Measurements from ENCODE around the gene KRT78. TPM values are rescaled to one million over a fixed set of nuclear protein-coding genes. Genes with fewer than 3 reads are reported as not detected.
"Not testable (repeated sequence)": the region's sequence is repeated elsewhere in the genome, so short reads cannot be mapped to it uniquely, and the experiment has no call there.

KRT78 gene
- total RNA-seq, 2 experiments from 2014 or later, result not detected

DNA sequence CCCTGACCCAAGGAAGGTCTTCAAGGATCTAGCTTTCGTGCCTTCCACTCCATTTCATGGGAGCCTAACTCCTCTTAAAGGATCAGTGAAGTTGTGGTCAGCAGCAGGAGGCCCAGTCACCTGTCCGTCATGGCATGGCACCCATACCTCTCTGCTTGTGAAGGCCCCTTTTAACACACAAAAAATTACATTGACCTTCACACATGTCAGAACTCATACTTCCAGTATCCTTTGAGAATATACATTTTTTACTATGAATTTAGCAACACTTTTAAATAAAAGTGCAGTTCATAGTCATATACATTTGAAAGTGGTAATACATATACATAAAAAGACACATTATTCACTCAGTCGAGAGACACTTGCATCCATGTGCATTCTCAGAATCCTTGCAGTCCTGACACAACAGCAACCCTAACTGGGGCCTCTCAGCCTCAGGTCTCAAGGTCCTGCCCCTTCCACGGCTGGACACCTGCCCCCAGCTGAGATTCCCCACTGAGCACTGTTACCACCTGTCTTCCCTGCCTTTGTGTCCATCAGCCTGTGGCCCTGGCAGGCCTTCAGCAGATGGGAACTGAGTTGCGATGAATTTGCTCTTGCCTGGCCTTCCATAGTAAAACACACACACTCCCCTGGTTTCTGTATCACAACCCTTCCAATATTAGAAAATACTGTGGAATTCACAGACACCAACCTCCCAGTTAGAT, 49.1 kb downstream of the KRT78 start:
- H3K27me3 Mint-ChIP-seq (ENCODE audit: low read depth), result no peaks in the 10 kb centered on the region
- no peaks in the 10 kb centered on the region for H3K9me3 Mint-ChIP-seq
- H3K36me3 Mint-ChIP-seq (ENCODE audit: low read depth), result no peaks in the 10 kb centered on the region
- H3K27ac Mint-ChIP-seq, result no peak overlapping the region
- DNase-seq, result no peak
- intact Hi-C loops (cut with micrococcal nuclease), result no loop called here
- H3K4me1 Mint-ChIP-seq (ENCODE audit: low read depth), result no peaks in the 10 kb centered on the region
- CTCF ChIA-PET, result interaction anchor here (0.6 kb wide), 1 partner anchor 57 kb away, joined by 3 read pairs; no protein-coding TSS in a partner anchor
- H3K4me3 Mint-ChIP-seq, result no peak overlapping the region

DNA sequence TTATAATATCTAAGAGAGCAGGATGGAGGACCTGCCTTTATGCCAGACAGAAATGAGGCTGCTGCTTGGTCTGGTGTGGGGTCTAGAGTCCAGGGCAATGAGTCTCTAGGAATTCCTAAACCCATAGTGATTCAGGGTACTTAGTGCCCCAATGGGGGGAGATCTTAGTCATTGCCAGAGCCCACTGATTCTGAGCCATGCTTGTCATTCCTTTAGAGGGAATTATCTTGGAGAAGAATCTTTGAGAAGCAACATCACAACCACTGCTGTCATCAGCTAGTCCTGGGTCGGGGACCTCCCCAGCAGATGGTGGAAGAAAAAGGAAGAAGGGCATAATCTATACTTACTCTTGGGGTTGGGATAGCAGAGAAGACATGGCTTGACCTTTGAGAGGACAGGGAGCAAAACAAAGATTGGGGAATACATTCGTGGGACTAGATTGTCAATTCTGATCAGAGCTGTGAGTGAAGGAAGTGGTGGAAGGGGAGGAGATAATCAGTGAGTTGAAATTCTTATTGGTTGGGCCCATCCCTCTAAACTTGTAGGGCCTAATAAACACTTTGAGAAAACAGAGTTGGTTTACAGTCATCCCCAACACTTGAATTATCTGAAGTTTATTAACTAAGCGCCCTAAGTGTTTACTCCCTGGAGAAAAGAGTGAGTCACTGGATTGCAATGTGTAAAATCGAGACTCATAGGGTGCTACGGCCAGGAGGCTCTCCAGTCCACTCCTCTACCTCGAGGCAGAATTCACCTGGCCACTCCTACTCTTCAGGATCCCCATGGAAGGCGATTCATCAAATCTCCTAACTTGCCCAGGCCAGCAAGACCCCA, 49.9 kb downstream of the KRT78 start:
- intact Hi-C loops (cut with micrococcal nuclease), result no loop called here
- no peak for DNase-seq
- Mint-ChIP-seq H3K27ac (no peak overlapping the region), H3K27me3 (ENCODE audit: low read depth) (no peaks in the 10 kb centered on the region), H3K4me3 (no peak overlapping the region), H3K36me3 (ENCODE audit: low read depth) (no peaks in the 10 kb centered on the region), H3K9me3 (no peaks in the 10 kb centered on the region), H3K4me1 (ENCODE audit: low read depth) (no peaks in the 10 kb centered on the region)
- CTCF ChIA-PET, result no interaction called here

DNA sequence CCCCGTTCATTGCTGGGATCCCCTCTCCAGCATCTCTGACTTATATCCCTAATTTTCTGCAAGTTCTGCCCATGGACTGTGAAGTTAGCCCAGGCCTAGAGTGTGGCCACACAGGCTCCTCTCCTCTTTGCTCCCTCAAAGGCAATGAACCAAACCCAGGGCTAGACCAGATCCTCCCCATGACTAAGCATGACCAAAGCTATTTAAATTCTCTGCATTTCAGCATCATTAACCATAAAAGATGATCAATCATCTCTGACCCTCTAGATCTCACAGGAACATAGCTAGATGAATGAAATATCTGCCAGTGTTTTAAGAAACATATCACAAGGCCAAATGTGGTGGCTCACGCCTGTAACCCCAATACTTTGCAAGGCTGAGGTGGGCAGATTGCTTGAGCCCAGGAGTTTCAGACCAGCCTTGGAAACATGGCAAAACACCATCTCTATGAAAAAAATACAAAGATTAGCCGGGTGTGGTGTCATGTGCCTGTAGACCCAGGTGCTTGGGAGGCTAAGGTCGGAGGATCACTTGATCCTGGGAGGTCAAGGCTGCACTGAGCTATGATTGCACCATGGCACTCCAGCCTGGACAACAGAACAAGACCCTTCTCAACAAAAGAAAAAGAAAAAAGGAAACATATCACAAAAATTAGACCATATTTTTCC, 50.7 kb downstream of the KRT78 start:
- DNase-seq, result no peak
- intact Hi-C loops (cut with micrococcal nuclease), result no loop called here
- CTCF ChIA-PET, result interaction anchor here (0.7 to 1.4 kb wide), 2 partner anchors 9 to 81 kb away, joined by 3 to 4 read pairs; no protein-coding TSS in a partner anchor
- H3K27me3 Mint-ChIP-seq (ENCODE audit: low read depth), result no peaks in the 10 kb centered on the region
- no peak overlapping the region for H3K27ac Mint-ChIP-seq
- no peaks in the 10 kb centered on the region for H3K36me3 Mint-ChIP-seq (ENCODE audit: low read depth)
- H3K9me3 Mint-ChIP-seq, result no peaks in the 10 kb centered on the region
- H3K4me1 Mint-ChIP-seq (ENCODE audit: low read depth), result no peaks in the 10 kb centered on the region
- H3K4me3 Mint-ChIP-seq, result no peak overlapping the region

DNA sequence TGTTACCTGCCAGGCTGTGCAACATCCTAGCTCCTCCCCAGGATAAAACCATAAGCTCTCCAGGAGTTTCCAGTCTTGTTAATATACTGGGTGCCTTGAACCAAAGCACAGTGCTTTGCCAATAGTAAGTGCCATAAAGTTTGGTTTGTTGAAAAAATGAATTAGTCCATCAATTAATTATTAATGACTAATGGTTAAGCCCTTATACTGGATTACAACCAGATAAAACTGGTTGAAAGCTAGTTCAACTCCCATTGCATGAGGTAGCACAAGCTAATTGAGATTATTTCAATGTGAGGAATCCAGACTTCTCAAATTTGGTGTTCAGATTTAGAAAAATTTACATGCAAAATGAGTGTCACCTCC, 51.3 kb downstream of the KRT78 start:
- Mint-ChIP-seq H3K9me3 (no peaks in the 10 kb centered on the region), H3K4me1 (ENCODE audit: low read depth) (no peaks in the 10 kb centered on the region), H3K4me3 (no peak overlapping the region), H3K36me3 (ENCODE audit: low read depth) (no peaks in the 10 kb centered on the region), H3K27ac (no peak overlapping the region), H3K27me3 (ENCODE audit: low read depth) (no peaks in the 10 kb centered on the region)
- no peak for DNase-seq
- CTCF ChIA-PET, result interaction anchor here (0.7 to 1.4 kb wide), 2 partner anchors 9 to 82 kb away, joined by 3 to 4 read pairs; no protein-coding TSS in a partner anchor
- intact Hi-C loops (cut with micrococcal nuclease), result no loop called here

DNA sequence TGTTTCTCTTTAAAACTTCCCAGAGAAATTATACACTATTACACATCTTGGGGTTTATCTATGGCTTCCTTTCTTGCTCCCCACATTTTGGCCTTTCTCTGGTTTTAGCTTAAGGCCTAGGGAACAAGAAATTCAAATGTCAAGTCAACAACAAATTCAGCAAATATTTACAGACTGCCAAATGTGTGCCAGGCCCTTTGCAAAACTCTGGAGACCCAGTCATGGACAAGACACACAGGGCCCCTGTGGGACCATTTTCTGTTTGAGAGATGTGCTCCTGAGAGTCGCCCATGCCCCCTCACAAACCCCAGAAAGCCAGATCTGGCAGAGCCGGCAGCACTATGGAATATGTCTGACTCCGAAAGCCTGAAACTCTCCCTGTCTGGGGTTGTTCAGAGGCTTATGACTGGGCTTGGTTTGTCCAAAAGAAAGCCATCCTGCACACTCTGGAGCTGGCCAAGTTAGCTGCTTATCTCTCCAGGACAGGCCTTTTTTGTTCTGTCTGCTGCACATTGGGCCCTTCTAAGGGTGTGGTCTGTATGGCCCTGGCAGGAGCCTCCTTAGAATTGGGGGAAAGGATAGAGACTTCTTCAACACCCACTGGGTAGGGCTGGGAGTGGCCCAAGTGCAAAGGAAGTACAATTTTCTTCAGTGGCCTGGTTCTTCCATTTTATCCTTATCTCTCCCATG, 51.8 kb downstream of the KRT78 start:
- intact Hi-C loops (cut with micrococcal nuclease), result no loop called here
- Mint-ChIP-seq H3K9me3 (no peaks in the 10 kb centered on the region), H3K27ac (no peak overlapping the region), H3K36me3 (ENCODE audit: low read depth) (no peaks in the 10 kb centered on the region), H3K27me3 (ENCODE audit: low read depth) (no peaks in the 10 kb centered on the region), H3K4me3 (no peak overlapping the region), H3K4me1 (ENCODE audit: low read depth) (no peaks in the 10 kb centered on the region)
- no peak for DNase-seq
- CTCF ChIA-PET, result interaction anchor here (1.4 kb wide), 1 partner anchor 82 kb away, joined by 4 read pairs; no protein-coding TSS in a partner anchor

DNA sequence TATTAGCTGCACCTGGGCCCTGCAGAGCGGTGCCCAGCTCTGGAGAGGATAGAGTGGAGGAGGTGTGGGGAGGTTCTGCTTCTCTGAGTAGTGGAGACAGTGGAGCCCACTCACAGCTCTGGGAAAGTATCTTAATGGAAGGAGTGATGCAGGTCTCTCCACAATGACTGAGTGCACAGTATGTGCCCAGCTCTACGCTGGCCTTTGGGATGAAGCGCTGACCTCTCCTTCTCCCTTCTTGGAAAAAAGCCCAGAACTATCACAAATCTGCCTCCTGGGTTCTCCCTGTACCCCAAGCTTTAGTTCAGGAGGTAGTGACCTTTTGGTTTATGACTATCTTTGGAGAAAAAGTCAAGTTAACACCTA, 52.4 kb downstream of the KRT78 start:
- H3K27ac Mint-ChIP-seq, result no peak overlapping the region
- intact Hi-C loops (cut with micrococcal nuclease), result no loop called here
- no peaks in the 10 kb centered on the region for H3K27me3 Mint-ChIP-seq (ENCODE audit: low read depth)
- H3K4me1 Mint-ChIP-seq (ENCODE audit: low read depth), result peaks cover 2% of the 10 kb centered on the region
- CTCF ChIA-PET, result no interaction called here
- H3K4me3 Mint-ChIP-seq, result no peak overlapping the region
- H3K9me3 Mint-ChIP-seq, result no peaks in the 10 kb centered on the region
- DNase-seq, result no peak
- no peaks in the 10 kb centered on the region for H3K36me3 Mint-ChIP-seq (ENCODE audit: low read depth)

DNA sequence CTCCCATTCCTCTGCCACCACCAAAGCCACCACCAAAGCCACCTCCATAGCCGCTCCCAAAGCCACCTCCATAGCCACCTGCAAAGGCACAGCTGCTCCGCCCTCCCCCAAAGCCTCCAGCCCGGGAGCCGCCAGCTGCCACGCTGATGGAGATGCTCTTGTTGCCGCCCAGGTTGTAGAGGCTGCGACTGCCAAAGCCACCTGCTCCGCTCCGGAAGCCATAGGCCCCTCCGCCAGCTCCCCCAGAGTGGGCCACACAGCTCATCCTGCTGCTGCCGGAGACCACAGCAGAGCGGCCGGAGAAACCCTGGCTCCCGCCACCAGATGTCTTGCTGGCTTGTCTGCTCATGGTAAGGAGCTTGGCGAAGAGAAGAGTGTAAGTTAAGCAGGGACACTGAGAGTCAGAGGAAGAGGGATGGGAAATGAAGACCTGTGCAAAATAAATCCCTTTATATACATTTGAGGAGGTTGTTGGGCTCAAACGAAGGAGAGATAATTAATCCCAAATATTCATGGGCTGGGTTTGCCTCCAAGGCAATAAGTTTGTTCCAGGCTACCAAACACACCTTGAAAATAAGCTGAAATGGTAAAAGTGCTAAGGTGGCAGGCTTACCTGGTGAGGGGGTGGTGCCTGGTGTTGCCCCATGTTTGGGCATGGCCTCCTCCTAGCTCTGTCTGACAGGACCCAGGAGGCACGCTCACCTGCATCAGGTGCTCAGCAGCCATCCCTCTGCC, 52.9 kb downstream of the KRT78 start, which contains the start of gene KRT3:
Gene KRT3 (minus strand): TSS at position 424 of the 735 bp plus-strand sequence. CDS start 75 bp downstream, at position 349.
- Mint-ChIP-seq H3K4me1 (ENCODE audit: low read depth) (peaks cover 2% of the 10 kb centered on the region), H3K9me3 (no peaks in the 10 kb centered on the region), H3K27ac (no peak within 1 kb of the TSS), H3K4me3 (no peak within 1 kb of the TSS), H3K27me3 (ENCODE audit: low read depth) (no peaks in the 10 kb centered on the region), H3K36me3 (ENCODE audit: low read depth) (no peaks in the 10 kb centered on the region)
- no peak for DNase-seq
- intact Hi-C loops (cut with micrococcal nuclease), result no loop called here
- CTCF ChIA-PET, result no interaction called here

DNA sequence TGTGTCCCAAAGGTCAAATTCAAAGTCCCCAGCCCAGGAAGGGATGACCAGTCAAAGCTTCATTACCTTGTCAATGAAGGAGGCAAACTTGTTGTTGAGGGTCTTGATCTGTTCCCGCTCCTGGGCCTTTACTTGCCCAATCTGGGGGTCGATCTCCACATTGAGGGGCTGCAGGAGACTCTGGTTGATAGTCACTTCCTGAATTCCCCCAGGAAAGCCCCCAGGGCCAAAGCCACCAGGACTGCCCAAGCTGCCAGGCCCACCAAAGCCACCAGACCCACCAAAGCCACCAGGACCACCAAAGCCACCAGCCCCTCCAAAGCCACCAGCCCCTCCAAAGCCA, 53.5 kb downstream of the KRT78 start:
- H3K4me1 Mint-ChIP-seq (ENCODE audit: low read depth); H3K36me3 Mint-ChIP-seq (ENCODE audit: low read depth); intact Hi-C loops (cut with micrococcal nuclease); H3K27ac Mint-ChIP-seq; H3K9me3 Mint-ChIP-seq; DNase-seq; H3K27me3 Mint-ChIP-seq (ENCODE audit: low read depth); H3K4me3 Mint-ChIP-seq: not testable (repeated sequence)
- CTCF ChIA-PET, result interaction anchor here (0.8 kb wide), 1 partner anchor 769 kb away, joined by 3 read pairs; no protein-coding TSS in a partner anchor

DNA sequence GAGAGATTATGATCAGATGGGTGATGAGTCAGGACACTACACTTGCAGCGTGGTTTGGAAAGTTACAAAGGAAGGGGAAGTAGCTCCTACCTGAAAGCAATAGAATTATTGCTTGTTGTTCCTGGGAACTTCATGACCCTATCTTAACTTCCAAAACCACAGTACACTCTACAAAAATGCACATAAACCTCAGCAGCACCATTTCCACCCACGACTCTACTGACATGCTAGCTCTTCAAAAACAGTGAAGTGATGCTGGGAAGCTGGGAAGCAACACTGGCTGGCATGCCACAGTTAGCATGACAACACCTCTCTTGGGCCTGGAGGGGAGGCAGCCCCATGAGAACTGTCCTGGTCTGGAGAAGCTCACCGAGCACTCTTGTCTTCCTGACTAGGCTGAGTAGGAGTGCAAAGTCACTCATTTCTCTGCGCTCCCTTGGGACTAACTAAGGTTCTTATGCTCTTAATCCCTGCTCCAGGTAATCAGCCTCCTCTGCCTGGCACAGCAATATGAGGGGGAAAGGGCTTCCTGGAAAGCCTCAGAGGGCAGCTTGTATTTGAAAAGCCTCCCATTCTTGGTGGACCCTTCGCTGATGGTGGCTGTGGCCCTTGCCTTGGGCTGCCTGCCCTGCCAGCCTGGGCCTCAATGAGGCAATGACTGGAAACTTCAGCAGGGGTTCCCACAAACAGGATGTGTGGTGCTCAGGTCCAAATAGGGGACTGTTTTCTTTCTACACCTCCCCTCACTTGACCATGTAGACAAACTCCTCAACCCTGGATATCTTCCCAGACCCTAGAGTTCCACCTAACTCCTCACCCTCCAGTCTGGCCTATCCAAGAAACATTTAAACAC, 54.1 kb downstream of the KRT78 start:
- Mint-ChIP-seq H3K27ac (no peak overlapping the region), H3K9me3 (no peaks in the 10 kb centered on the region), H3K36me3 (ENCODE audit: low read depth) (no peaks in the 10 kb centered on the region), H3K27me3 (ENCODE audit: low read depth) (peaks cover 8% of the 10 kb centered on the region), H3K4me1 (ENCODE audit: low read depth) (peaks cover 9% of the 10 kb centered on the region), H3K4me3 (no peak overlapping the region)
- intact Hi-C loops (cut with micrococcal nuclease), result no loop called here
- DNase-seq, result no peak
- CTCF ChIA-PET, result interaction anchor here (0.8 kb wide), 1 partner anchor 769 kb away, joined by 3 read pairs; no protein-coding TSS in a partner anchor

DNA sequence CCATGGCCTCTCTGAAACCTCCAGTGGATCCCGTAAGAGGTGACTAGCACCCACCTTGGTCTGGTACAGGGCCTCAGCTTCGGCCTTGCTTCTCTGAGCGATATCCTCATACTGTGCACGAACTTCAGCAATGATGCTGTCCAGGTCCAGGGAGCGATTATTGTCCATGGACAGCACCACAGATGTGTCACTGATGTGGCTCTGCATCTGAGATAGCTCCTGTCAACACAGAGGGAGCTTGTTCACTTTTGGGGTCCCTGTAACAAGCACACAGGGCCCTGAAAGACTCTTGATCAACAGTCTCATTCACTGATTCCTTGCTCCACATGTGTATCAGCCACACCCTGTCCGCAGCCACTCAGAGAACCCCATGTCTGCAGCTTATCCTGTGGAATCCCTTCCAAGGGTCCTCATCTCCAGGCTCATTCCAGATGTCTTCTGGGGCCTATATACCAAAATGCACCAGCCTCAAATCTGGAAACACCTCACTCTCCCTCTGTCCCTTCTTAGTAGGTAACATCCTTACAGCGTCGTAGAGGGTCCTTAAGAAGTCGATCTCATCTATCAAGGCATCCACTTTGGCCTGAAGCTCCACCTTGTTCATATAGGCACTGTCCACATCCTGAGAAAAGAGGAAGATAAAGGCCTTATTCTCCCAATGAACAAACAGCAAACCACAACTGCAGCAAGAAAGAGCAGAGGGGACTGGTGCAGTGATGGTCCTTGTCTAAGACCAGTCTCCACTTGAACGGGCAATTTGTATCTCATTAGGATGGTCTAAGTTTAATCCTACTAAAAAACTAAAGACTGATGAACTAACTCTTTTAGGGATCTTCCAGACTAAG, 56.4 kb downstream of the KRT78 start:
- Mint-ChIP-seq H3K36me3 (ENCODE audit: low read depth) (no peaks in the 10 kb centered on the region), H3K27me3 (ENCODE audit: low read depth) (peaks cover 14% of the 10 kb centered on the region), H3K4me3 (no peak overlapping the region), H3K27ac (no peak overlapping the region), H3K9me3 (no peaks in the 10 kb centered on the region), H3K4me1 (ENCODE audit: low read depth) (peaks cover 13% of the 10 kb centered on the region)
- intact Hi-C loops (cut with micrococcal nuclease), result no loop called here
- CTCF ChIA-PET, result interaction anchor here (0.6 to 1.4 kb wide), 3 partner anchors 87 to 913 kb away, joined by 3 to 5 read pairs (median 5); no protein-coding TSS in a partner anchor
- DNase-seq, result no peak

All from activated naive CD4-positive, alpha-beta T cell treated with anti-CD3 and anti-CD28 coated beads for 36 hours (primary cell).